AG04450 (cell line): ENCODE measurements around the gene CIT. TPM values are rescaled to one million over a fixed set of nuclear protein-coding genes. Genes with fewer than 3 reads are reported as not detected.

Experiments
- CTCF ChIA-PET: fragments of 300-600, 350-600 bp; formaldehyde crosslinking; extraction: SDS; loops from one replicate; lab custom pipeline; 2022; ENCODE audit warnings: antibody characterized with exemption, inconsistent platforms; lab: Charles Lee
- POLR2A ChIA-PET: fragments of 350-600 bp; formaldehyde crosslinking; extraction: SDS; loops from one replicate; lab custom pipeline; 2021; ENCODE audit warnings: antibody characterized with exemption, inconsistent platforms; lab: Yijun Ruan, JAX
- DNase-seq: peaks from one replicate; pipeline ENCODE4 v3.0.0-alpha.2; 2011; ENCODE audit warnings: low read depth, low spot score
- H3K27ac ChIP-seq: one replicate; pipeline ENCODE4 v1.5.1; 2012; ENCODE audit warnings: low read depth, low read length, control low read depth
- H3K27me3 ChIP-seq: one replicate; pipeline ENCODE4 v1.6.0; 2012; ENCODE audit warnings: low read length; ENCODE audit not compliant: control insufficient read depth, insufficient read depth
- H3K4me3 ChIP-seq: 2 replicates; pipeline ENCODE4 v1.5.1; 2011; ENCODE audit warnings: mild to moderate bottlenecking, low read depth, low read length, control low read depth
- H3K9me3 ChIP-seq: 2 replicates; pipeline ENCODE4 v1.5.1; 2012; ENCODE audit warnings: low read length; ENCODE audit not compliant: control insufficient read depth, insufficient read depth
- CTCF ChIP-seq: IDR thresholded peaks from 2 replicates; pipeline ENCODE4 v1.5.1; 2011; ENCODE audit warnings: low read depth, low read length, control low read depth, inconsistent platforms
- polyA plus RNA-seq: library from polyadenylated mRNA; depleted of rRNA; stranded (reverse); fragments of >200 nt; gene quantifications from 2 replicates; pipeline ENCODE4 v1.2.3, GENCODE V29; 2011

Gene CIT
- polyA plus RNA-seq, 1 experiment, result 6.0 TPM

GRCh38 chr12:119783787-119784186 lies 93.3 kb downstream of the CIT start:
- Histone ChIP-seq H3K4me3 (no peak overlapping the region), H3K27me3 (no peaks in the 10 kb centered on the region), H3K27ac (no peak overlapping the region), H3K9me3 (peaks cover 4% of the 10 kb centered on the region; the same call in 1 of the 2 replicates)
- ChIA-PET CTCF (no interaction called here), POLR2A (no interaction called here)
- no peak for TF ChIP-seq CTCF
- no peak for DNase-seq

GRCh38 chr12:119781804-119782203 lies 95.3 kb downstream of the CIT start:
- ChIA-PET POLR2A (interaction anchor here (1.2 kb wide), 1 partner anchor 12 kb away, joined by 3 read pairs; no protein-coding TSS in a partner anchor), CTCF (interaction anchor here (0.5 to 4.6 kb wide), 18 partner anchors 8 to 1404 kb away, joined by 3 to 60 read pairs (median 9); no protein-coding TSS in a partner anchor)
- Histone ChIP-seq H3K4me3 (no peak overlapping the region), H3K9me3 (peaks cover 4% of the 10 kb centered on the region; the same call in 1 of the 2 replicates), H3K27me3 (no peaks in the 10 kb centered on the region), H3K27ac (no peak overlapping the region)
- no peak for TF ChIP-seq CTCF
- DNase-seq, result no peak

GRCh38 chr12:119780786-119781434 lies 96.2 kb downstream of the CIT start:
- Histone ChIP-seq H3K27ac (no peak overlapping the region), H3K4me3 (no peak overlapping the region), H3K9me3 (peaks cover 4% of the 10 kb centered on the region; the same call in 1 of the 2 replicates), H3K27me3 (no peaks in the 10 kb centered on the region)
- DNase-seq, result no peak
- ChIA-PET CTCF (interaction anchor here (0.6 to 4.6 kb wide), 32 partner anchors 9 to 1403 kb away, joined by 3 to 60 read pairs (median 5); partner anchors contain the start of gene PRKAB1), POLR2A (interaction anchor here (1.2 kb wide), 1 partner anchor 12 kb away, joined by 3 read pairs; no protein-coding TSS in a partner anchor)
- TF ChIP-seq CTCF, result peak; percentile 90

GRCh38 chr12:119775246-119775895 lies 101.7 kb downstream of the CIT start:
- no peak for DNase-seq
- ChIA-PET CTCF (interaction anchor here (0.5 to 2.0 kb wide), 3 partner anchors 80 to 107 kb away, joined by 3 to 6 read pairs (median 4); partner anchors contain the start of gene PRKAB1), POLR2A (no interaction called here)

More at GRCh38 chr12:119775246-119775895, 101.7 kb downstream of the CIT start:
- Histone ChIP-seq H3K27ac (no peak overlapping the region), H3K4me3 (no peak overlapping the region), H3K9me3 (no peaks in the 10 kb centered on the region), H3K27me3 (no peaks in the 10 kb centered on the region)
- TF ChIP-seq CTCF, result no peak
